IPS DF 4.7 (cell line): Measurements from ENCODE around the gene LOXHD1.

Experiments used
- DNase-seq: peaks from one replicate; pipeline ENCODE4 v3.0.0-alpha.2; 2013; ENCODE audit warnings: low spot score; ENCODE audit errors: extremely low read depth

The LOXHD1 gene

DNA sequence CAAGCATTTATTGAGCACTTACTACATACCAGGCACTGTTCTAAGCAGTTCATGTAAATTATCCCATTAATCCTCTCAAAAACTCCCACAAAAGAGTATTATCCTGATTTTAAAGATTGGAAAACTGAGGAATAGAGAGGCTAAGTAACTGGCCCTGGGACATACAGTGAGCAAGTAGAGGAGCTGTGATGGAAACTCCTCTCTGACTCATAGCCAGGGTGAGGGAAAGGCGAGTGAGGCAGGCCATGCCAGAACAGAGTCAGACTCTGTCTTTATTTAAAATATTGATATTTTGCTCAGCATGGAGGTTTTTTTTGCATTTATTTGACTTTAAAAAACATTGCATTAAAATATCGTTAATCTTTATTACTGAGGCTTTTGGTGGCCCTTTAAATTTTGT is 208.0 kb downstream of the LOXHD1 start:
- no peak for DNase-seq

GRCh38 chr18:46448347-46448746 is 208.7 kb downstream of the LOXHD1 start:
- DNase-seq, result no peak

DNA sequence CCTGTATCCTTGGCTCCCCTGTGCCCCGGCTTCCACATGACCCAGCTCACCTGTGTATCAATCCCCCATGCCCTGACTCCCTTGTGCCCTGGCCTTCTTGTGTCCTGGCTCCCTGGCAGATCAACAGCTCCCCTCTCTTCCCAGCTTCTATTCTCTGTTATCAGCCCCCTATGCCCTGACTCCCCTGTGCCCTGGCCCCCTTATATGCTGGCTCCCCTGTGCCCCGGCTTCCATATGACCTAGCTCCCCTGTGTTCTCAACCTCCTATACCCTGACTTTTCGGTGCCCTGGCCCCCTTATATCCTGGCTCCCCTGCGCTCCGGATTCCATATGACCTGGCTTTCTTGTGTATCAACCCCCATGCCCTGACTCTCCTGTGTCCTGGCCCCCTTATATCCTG is 209.2 kb downstream of the LOXHD1 start:
- no peak for DNase-seq

DNA sequence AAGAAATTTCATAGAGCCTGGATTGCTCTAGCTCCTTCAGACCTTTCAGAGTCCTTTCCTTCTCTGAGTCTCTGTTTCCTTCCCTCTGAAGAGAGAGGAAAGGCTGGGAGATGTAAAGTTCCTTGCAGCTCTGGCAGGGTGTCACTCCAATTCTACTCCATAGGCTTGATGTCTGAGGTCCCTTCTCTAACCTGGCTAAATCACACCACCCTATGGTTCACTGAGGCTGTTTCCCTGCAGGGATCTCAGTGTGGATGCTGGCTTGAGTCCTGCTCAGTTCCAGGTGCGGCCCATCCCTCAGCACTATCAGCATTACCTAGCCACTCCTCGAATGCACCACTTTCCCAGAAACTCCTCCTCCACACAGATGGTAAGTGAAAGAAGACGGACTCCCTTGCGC is 209.7 kb downstream of the LOXHD1 start:
- DNase-seq, result no peak

- DNase-seq, result no peak
These were observed 211.3 kb downstream of the LOXHD1 start for GRCh38 chr18:46445522-46446313.

DNA sequence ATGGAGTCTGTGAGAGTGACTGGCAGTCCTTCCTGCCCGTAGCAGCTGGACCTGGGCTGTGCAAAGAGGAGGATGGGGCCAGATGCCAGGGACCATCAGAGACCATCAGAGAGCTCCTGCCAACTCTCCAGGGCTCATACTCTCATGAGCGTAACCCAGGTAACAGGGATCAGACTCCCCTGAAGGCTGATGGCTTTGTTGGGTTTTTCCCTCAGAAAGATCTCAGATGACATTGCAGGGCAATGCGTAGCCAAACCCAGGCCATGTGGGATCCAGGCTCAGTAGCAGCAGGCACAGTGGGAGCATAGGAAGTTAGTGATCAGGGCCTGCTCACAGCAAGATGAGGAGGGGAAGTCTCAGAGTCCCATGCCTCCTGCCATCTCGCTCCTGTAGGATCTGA is 218.0 kb downstream of the LOXHD1 start:
- no peak for DNase-seq

DNA sequence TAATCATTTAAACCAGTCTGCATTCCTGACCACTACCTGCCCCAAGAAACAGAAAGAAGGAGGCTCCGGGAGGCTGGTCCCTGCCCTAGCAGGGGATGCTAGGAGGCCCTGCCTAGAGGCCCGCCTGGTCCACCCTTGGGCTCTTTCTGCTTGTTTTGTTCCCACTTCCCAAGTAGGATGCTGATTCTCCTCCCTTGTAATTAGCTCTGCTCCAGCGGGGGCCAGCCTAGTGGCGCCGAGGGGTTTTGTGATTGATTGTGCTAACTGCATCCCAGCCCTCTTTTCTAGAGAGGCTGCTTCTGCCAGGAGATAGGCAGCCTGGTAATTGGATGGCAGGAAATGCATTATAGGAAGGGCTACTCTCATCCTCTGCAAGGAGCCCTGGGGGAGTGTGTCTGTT is 220.0 kb downstream of the LOXHD1 start:
- no peak for DNase-seq

DNA sequence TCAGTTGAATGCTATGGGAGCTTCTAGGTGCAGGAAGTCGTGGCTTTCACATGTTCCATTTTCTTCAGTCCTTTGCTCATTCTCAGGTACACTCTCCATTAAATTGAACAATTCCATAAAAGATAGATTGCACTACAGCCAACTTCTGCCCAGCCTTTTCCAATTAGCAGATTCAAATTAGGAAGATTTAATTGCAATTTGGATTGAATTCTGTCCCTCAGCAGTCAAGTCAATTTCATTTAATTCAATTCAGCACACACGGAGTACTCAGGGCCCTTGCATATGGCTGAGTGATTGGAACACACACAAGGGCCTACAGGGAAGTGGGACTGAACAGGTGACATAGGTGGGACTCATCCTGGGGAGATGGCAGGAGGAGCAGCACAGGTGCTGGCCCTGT is 220.4 kb downstream of the LOXHD1 start:
- DNase-seq, result no peak

DNA sequence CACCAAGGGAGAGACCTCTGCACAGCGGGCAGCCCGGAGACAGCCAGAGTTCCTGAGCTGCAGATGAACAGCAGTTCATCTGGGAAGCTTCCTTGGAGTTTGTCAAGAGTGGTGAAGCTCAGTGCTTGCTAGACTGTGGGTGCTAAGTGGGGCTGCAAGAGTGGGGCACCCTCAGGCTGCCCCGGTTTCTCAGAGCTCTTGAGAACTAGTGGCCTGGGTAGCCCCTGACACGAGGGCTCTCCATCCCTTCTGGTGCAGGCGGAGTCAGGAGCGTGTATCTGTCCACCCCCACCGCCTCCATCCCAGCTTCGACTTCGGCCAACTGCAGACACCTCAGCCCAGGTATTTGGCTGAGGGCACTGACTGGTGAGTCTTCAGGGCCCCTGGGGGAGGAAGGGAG is 222.0 kb downstream of the LOXHD1 start:
- no peak for DNase-seq

DNA sequence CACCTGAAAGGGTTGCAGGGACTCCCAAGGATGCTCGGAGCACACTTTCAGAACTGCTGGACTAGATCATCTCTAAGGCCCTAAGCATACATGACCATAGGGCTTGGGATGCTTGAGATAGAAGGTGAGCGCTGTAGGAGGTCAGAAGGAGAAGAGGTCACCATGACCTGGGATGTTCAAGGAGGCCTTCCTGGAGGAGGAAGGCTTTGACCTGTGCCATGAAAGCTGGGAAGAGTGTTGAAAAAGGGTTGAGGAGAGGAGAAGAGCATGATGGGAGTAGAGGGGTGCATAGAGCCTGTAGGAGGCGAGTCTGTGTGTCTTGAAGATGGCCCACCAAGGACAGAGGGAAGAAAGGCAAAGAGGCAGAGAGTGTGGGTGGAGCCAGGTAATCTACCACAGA is 222.4 kb downstream of the LOXHD1 start:
- no peak for DNase-seq

DNA sequence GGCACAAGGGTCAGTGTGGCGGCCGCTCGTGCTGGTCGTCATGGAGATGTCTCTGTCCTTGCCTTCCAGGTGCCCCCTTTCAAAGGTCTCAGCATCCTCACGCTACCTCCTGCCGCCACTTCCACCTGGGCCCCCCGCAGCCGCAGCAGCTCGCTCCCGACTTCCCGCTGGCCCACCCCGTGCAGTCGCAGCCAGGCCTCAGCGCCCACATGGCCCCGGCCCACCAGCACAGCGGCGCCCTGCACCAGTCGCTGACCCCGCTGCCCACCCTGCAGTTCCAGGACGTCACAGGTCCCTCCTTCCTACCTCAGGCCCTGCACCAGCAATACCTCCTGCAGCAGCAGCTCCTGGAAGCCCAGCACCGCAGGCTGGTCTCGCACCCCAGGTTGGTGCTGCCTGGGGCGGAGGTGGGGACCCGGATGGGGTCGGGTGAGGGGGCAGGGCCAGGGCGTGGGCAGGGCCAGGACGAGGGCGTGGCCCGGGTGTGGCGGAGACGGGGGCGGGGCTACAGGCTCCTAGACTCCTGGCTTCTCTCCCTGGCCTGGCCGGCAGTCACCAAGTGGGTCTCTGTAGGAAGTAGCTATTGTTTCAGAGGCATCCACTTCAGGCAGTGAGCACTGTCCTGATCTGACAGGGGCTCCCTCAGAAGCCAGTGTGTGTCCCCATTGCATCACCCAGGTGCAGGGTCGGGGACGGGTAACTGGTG is 223.7 kb downstream of the LOXHD1 start:
- DNase-seq, result no peak

GRCh38 chr18:46431522-46432171 is 225.4 kb downstream of the LOXHD1 start:
- DNase-seq, result no peak

GRCh38 chr18:46429649-46430224 is 227.3 kb downstream of the LOXHD1 start:
- no peak for DNase-seq

DNA sequence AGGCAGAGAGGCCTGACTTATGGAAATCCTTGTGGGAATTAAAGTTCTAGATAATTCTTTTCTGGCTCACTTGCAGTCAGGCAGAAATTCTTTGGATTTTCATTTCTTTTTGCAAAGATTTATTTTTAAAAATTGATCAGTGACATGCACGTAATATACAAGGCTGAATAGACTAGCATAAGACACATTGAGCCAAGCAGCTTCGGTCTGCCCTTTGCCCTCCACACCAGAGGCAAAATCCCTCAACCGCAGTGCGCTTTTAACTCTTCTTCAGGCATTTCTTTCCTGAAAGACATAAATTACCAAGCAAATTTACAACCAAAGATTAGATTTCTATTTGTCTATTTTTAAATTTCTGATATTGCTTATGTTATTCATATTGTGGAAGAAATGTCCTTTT is 227.9 kb downstream of the LOXHD1 start:
- no peak for DNase-seq

DNA sequence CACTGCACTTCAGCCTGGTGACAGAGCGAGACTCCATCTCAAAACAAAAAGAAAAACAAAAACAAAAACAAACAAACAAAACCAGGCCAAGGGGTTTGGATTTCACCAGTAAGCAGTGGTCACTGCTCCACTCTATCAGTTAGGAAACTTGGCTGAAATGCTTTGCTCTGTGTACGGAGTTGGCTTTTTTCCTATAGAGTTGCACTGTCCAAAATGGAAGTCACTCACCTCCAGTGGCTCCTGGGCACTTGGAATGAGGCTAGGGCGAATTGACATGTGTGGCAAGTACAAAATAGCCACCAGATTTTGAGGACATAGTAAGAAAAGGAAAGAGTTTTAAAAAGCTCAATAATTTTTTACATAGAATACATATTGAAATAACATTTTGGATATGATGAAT is 228.7 kb downstream of the LOXHD1 start:
- DNase-seq, result no peak

DNA sequence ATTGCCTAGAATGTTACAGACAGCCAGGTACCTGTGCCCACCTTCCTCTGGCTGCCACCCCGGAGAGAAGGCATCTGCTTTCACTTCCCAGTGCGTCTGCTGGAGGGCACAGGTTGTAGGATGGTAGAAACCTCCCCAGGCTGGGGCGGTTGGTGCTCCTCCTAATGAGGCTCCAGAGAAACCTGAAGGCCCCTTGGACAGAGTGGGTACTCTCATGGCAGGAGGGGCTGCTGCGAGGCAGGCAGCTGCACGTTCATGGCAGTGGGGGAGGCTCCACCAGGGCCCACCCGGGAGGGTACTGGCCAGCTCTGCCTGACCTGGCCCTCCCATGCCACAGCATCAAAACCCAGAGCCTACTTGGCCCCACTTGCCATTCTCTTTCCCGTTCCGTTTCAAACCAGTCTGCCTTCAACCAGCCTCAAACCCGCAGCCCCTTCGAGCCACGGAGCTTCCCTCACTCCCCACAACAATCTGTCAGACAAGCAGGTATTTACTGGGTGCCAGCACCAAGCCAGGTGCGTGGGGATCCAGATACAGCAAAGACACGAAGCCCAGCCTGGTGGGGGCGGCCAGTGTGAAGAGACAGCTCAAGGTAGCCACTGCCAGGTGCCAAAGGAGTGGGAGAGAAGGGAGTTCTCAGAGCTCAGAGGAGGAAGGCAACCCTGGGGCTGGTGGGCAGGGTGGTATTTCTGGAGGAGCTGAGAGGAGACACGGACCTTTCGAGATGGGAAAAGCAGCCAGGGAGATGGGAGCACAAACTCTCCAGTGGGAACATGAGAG is 229.6 kb downstream of the LOXHD1 start:
- DNase-seq, result no peak
